GM19455 (cell line): ENCODE measurements around the gene IFT88.

Experiments
- ATAC-seq: cut with Tn5 transposase; IDR thresholded peaks from one replicate; pipeline ENCODE4 v1.9.1; 2021; ENCODE audit not compliant: unreplicated experiment

IFT88 gene

GRCh38 chr13:20714161-20714560 lies 147.2 kb downstream of the IFT88 start:
- no peak for ATAC-seq

GRCh38 chr13:20714563-20715329 lies 147.8 kb downstream of the IFT88 start:
- ATAC-seq: no peak

- no peak for ATAC-seq
Observed at GRCh38 chr13:20715330-20715712, 148.4 kb downstream of the IFT88 start.

GRCh38 chr13:20716951-20717350 lies 150.0 kb downstream of the IFT88 start:
- no peak for ATAC-seq

- no peak for ATAC-seq
Observed at GRCh38 chr13:20717581-20718542, 150.9 kb downstream of the IFT88 start.

GRCh38 chr13:20718958-20719566 lies 152.1 kb downstream of the IFT88 start:
- ATAC-seq: no peak

GRCh38 chr13:20719783-20720182 lies 152.8 kb downstream of the IFT88 start:
- no peak for ATAC-seq

- ATAC-seq: no peak
Observed at GRCh38 chr13:20720499-20720898, 153.5 kb downstream of the IFT88 start.

- ATAC-seq: no peak
Observed at GRCh38 chr13:20721058-20721453, 154.1 kb downstream of the IFT88 start.

- ATAC-seq: no peak
Observed at GRCh38 chr13:20721454-20722357, 154.7 kb downstream of the IFT88 start.

- ATAC-seq: no peak
Observed at GRCh38 chr13:20727856-20728255, 160.9 kb downstream of the IFT88 start.

- ATAC-seq: no peak
Observed at GRCh38 chr13:20728579-20729311, 161.8 kb downstream of the IFT88 start.

GRCh38 chr13:20729633-20730585 lies 163.0 kb downstream of the IFT88 start:
- no peak for ATAC-seq

- no peak for ATAC-seq
Observed at GRCh38 chr13:20738616-20739015, 171.7 kb downstream of the IFT88 start.

GRCh38 chr13:20740021-20740420 lies 173.1 kb downstream of the IFT88 start:
- ATAC-seq: no peak
